ENCODE results near the gene C2.

- TF ChIP-seq, protein P1, sequence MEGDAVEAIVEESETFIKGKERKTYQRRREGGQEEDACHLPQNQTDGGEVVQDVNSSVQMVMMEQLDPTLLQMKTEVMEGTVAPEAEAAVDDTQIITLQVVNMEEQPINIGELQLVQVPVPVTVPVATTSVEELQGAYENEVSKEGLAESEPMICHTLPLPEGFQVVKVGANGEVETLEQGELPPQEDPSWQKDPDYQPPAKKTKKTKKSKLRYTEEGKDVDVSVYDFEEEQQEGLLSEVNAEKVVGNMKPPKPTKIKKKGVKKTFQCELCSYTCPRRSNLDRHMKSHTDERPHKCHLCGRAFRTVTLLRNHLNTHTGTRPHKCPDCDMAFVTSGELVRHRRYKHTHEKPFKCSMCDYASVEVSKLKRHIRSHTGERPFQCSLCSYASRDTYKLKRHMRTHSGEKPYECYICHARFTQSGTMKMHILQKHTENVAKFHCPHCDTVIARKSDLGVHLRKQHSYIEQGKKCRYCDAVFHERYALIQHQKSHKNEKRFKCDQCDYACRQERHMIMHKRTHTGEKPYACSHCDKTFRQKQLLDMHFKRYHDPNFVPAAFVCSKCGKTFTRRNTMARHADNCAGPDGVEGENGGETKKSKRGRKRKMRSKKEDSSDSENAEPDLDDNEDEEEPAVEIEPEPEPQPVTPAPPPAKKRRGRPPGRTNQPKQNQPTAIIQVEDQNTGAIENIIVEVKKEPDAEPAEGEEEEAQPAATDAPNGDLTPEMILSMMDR (IDR thresholded peaks at IDR 0.05) = no peak
- no peak for TF ChIP-seq POLR2A (IDR thresholded peaks at IDR 0.05)
These were observed 29.0 kb upstream of the C2 start for GRCh38 chr6:31898383-31899011.
